ENCODE results near the gene LRPPRC.

DNA sequence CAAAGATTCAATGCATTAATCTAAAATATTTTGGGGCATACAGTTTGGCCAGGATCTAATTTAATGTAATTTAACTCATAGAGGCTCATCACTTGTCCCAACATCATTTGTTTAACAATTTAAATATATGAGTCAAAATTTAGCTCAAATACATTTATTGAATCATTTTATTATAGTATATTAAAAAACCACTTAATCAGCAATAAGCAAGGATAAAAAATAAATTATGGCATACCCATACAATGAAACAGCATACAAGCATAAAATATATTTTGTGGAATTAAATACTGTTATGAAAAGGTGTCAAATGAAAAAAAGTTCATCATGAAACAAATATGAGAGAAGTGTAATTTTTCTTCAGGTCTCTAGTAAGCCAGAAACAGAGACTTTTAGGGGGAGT, 34.9 kb downstream of the LRPPRC start:
- TF ChIP-seq, protein P1, sequence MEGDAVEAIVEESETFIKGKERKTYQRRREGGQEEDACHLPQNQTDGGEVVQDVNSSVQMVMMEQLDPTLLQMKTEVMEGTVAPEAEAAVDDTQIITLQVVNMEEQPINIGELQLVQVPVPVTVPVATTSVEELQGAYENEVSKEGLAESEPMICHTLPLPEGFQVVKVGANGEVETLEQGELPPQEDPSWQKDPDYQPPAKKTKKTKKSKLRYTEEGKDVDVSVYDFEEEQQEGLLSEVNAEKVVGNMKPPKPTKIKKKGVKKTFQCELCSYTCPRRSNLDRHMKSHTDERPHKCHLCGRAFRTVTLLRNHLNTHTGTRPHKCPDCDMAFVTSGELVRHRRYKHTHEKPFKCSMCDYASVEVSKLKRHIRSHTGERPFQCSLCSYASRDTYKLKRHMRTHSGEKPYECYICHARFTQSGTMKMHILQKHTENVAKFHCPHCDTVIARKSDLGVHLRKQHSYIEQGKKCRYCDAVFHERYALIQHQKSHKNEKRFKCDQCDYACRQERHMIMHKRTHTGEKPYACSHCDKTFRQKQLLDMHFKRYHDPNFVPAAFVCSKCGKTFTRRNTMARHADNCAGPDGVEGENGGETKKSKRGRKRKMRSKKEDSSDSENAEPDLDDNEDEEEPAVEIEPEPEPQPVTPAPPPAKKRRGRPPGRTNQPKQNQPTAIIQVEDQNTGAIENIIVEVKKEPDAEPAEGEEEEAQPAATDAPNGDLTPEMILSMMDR (conservative IDR thresholded peaks at IDR 0.05 in 1 of 2, IDR thresholded peaks at IDR 0.05 in 1 of 2; ENCODE audit: extremely low read depth in 1 of 2, insufficient read depth in 1 of 2, low read depth in 1 of 2, low read length in 2 of 2), result no peak
- TF ChIP-seq EZH2 (IDR thresholded peaks at IDR 0.05; ENCODE audit: borderline replicate concordance, low read length), result no peak

All from mammary epithelial cell (primary cell).